IPS-18a (cell line): ENCODE measurements around the gene PCSK7.

Experiments used
- H3K27ac ChIP-seq: one replicate; pipeline ENCODE4 v1.5.1; 2013; ENCODE audit warnings: low read length
- H3K27me3 ChIP-seq: one replicate; pipeline ENCODE4 v1.6.1; 2013; ENCODE audit warnings: mild to moderate bottlenecking, low read length; ENCODE audit not compliant: control insufficient read depth, insufficient read depth
- H3K36me3 ChIP-seq: one replicate; pipeline ENCODE4 v1.6.1; 2013; ENCODE audit warnings: low read depth, low read length; ENCODE audit not compliant: control insufficient read depth
- H3K4me1 ChIP-seq: one replicate; pipeline ENCODE4 v1.6.1; 2013; ENCODE audit warnings: low read depth, low read length; ENCODE audit not compliant: control insufficient read depth
- H3K4me3 ChIP-seq: one replicate; pipeline ENCODE4 v1.5.1; 2013; ENCODE audit warnings: low read length
- H3K9ac ChIP-seq: one replicate; pipeline ENCODE4 v1.6.1; 2013; ENCODE audit warnings: mild to moderate bottlenecking, low read length, moderate library complexity
- H3K9me3 ChIP-seq: one replicate; pipeline ENCODE4 v1.6.1; 2013; ENCODE audit warnings: low read depth, low read length; ENCODE audit not compliant: control insufficient read depth

PCSK7 gene

DNA sequence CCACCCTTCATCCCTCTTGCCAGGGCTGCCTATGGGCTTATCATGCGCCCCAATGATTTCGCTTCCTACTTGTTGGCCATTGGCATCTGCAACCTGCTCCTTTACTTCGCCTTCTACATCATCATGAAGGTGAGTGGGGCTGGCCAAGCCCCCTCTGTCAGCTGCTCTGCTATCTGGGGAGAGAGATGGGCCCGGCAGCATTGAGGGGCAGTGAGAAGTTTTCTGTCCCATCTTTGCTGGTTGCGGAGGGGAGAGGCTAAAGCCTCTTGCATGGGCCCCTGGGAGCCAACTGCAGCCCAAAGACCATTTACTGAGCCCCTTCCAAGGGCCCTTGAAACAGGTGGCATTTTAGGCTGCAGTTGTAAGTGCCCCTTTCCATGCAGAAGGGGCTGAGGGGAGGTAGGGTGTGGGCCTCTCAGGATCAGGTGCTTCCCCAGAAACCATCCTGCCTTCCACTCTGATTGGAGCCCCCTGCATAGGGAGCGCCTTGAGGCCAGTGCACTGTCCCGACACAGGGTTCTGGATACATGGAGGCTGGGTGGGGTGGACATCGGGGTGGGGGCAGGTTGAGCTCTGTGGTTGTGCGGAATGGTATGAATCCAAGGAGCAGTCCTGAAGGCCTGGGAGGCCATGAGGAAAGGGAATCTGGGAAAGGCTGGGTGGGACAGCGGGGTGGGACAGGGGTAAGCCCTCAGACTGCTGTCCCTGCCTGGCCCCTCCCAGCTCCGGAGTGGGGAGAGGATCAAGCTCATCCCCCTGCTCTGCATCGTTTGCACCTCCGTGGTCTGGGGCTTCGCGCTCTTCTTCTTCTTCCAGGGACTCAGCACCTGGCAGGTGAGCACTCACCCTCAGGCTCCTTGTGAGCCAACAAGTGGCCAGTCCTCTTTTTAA, 38.5 kb downstream of the PCSK7 start:
- H3K27me3 ChIP-seq = no peaks in the 10 kb centered on the region
- H3K4me1 ChIP-seq = peaks cover 4% of the 10 kb centered on the region
- H3K9ac ChIP-seq = no peak overlapping the region
- no peak overlapping the region for H3K4me3 ChIP-seq
- no peak overlapping the region for H3K27ac ChIP-seq
- no peaks in the 10 kb centered on the region for H3K36me3 ChIP-seq
- H3K9me3 ChIP-seq = no peaks in the 10 kb centered on the region

DNA sequence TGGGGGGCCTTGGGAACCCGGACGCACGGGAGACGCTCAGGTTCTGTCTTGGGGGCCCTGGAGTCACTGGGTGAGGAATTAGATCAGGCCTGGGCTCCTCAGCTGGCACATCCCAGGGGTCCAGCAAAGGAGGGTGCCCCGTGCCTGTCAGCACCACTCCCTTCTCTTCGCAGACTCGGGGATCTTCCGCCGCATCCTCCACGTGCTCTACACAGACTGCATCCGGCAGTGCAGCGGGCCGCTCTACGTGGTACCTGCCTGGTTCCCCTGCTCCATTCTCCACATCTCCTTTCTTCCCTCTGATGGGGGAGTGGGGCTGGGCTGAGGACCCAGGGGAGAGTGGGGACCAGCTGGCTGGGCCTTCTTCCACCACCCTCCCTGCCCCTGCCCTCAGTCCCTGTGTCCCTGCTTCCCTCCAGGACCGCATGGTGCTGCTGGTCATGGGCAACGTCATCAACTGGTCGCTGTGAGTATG, 39.4 kb downstream of the PCSK7 start:
- Histone ChIP-seq H3K9ac (no peak overlapping the region), H3K4me1 (no peaks in the 10 kb centered on the region), H3K36me3 (no peaks in the 10 kb centered on the region), H3K27me3 (no peaks in the 10 kb centered on the region), H3K4me3 (no peak overlapping the region), H3K9me3 (no peaks in the 10 kb centered on the region), H3K27ac (no peak overlapping the region)

DNA sequence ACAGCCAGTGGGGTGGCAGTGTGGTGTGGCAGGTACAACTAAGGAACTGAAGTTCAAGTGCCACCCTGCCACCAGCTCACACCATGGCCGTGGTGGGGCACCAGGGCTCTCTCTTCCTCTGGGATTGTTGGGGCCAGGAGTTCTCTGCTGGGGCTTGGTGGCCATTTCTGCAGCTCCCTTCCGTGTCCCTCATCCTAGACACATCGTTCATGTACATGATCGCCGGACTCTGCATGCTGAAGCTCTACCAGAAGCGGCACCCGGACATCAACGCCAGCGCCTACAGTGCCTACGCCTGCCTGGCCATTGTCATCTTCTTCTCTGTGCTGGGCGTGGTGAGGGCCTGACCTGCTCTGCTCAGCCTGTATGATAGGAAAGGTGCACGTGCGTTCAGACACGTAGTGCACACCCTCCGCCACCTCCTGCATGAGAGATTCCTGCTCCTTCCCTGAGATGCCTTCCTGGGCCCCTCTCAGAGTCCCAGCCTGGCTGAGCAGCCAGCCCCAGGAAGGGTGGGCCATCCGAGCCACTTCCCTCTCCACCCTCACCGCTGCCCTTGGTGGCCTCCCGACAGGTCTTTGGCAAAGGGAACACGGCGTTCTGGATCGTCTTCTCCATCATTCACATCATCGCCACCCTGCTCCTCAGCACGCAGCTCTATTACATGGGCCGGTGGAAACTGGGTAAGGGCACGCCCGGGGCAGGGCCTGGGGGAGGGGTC, 40.0 kb downstream of the PCSK7 start:
- Histone ChIP-seq H3K27me3 (no peaks in the 10 kb centered on the region), H3K4me3 (no peak overlapping the region), H3K27ac (no peak overlapping the region), H3K9ac (no peak overlapping the region), H3K4me1 (no peaks in the 10 kb centered on the region), H3K9me3 (no peaks in the 10 kb centered on the region), H3K36me3 (no peaks in the 10 kb centered on the region)

DNA sequence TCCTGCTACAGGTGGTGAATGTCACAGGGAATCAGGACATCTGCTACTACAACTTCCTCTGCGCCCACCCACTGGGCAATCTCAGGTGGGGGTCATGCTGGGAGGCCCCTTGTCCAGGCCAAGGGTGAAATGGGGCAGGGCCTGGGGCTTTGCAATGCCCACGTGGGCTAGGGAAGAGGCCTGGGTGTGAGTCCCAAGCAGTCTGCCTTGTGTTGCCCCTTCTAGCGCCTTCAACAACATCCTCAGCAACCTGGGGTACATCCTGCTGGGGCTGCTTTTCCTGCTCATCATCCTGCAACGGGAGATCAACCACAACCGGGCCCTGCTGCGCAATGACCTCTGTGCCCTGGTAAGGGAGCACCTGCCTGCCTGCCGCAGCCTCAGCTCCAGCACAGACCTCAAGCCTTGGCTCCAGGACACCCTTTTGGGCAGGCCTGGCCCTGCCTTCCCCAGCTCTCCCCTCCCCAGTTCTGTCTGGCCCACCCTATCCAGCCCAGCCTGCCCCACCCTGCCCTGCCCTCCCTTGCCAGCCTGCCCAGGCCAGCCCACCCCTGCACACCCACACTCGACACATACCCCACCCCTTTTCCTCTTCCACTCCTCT, 41.8 kb downstream of the PCSK7 start:
- Histone ChIP-seq H3K4me1 (no peaks in the 10 kb centered on the region), H3K27me3 (no peaks in the 10 kb centered on the region), H3K36me3 (no peaks in the 10 kb centered on the region), H3K9me3 (no peaks in the 10 kb centered on the region), H3K27ac (no peak overlapping the region), H3K9ac (no peak overlapping the region), H3K4me3 (no peak overlapping the region)

DNA sequence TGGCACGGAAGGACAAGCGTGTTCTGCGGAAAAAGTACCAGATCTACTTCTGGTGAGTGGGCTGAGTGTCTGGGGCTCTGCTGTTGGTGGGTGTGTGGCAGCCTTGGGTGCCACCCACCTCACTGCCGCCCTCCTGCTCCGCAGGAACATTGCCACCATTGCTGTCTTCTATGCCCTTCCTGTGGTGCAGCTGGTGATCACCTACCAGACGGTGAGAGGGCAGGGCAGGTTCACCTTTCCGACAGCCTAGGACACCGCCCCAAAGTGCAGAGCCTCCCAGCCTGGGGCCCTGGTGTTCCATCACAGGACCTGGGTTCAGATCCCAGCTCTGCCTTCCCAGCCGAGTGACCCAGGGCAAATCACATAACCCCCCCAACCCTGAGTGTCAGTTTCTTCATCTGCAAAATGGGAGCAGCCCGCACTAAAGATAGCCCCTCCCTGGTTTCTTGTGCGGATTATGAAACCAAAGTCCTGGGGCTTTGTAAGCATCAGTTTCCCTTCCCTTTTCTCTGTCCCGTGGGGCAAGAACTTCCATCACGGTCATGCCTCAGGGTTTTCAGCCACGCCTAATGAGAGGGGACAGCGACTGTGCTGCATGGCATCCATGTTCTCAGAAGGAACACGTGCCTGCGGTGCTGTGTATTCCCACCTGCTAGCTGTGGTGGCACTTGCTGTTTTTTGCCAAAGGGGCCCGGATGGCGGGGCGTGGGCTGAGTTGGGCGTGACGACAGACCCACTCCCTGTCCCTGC, 42.5 kb downstream of the PCSK7 start:
- Histone ChIP-seq H3K4me1 (no peaks in the 10 kb centered on the region), H3K9me3 (no peaks in the 10 kb centered on the region), H3K27ac (no peak overlapping the region)

DNA sequence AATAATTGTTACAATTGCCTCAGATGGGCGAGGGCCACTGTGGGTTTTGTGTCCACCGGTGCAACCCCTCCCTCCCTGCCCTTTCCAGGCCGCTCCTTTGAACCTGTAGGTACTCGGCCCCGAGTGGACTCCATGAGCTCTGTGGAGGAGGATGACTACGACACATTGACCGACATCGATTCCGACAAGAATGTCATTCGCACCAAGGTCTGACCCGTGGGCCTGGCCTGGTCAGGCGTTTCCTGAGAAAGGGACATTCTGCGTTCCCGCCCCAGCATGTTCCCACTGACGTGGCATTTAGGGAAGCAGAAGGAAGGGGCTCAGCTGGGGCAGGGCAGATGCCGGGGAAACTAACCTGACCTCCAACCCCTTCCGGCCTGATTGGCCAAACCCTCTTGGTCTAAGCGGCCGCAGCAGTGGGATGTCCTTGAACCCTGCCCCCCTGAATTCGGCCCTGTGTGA, 43.2 kb downstream of the PCSK7 start:
- Histone ChIP-seq H3K4me3 (no peak overlapping the region), H3K36me3 (no peaks in the 10 kb centered on the region), H3K27me3 (no peaks in the 10 kb centered on the region), H3K4me1 (no peaks in the 10 kb centered on the region), H3K9ac (no peak overlapping the region), H3K9me3 (no peaks in the 10 kb centered on the region), H3K27ac (no peak overlapping the region)

More for the DNA sequence above, 42.5 kb downstream of the PCSK7 start:
- no peaks in the 10 kb centered on the region for H3K36me3 ChIP-seq
- no peak overlapping the region for H3K9ac ChIP-seq
- H3K27me3 ChIP-seq = no peaks in the 10 kb centered on the region
- no peak overlapping the region for H3K4me3 ChIP-seq

DNA sequence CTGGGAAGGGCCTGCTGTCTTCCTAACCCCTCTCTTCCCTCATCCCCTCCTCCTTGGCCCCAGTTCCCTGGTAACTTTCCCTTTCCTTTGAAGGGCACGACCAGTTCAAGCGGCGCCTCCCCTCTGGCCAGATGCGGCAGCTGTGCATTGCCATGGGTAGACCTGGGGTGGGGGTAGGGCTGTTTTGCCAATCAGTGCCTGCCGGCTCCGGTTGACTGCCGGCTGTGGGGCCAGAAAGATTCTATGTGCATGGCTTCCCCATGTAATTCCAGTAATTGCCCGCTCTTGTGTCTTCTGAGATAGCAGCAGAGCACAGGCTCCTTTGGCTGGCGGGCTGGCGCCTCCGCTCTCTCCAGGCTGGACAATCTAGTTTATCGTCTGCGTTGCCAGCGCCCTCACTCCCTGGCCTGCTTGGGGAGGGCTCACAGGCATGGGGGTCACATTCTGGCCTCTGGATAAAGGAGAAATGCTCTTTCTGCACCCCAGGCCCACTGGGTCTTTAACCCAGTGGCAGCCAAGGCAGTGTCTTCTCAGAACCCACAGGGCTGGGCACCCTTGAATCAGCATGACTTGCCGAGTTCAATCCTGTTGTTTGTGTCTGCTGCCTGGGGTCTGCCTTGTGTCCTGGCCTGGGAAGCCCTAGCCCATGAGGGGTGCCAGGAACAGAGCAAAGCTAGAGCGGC, 43.9 kb downstream of the PCSK7 start:
- Histone ChIP-seq H3K4me1 (no peaks in the 10 kb centered on the region), H3K27ac (no peak overlapping the region), H3K27me3 (no peaks in the 10 kb centered on the region), H3K36me3 (no peaks in the 10 kb centered on the region), H3K9me3 (no peaks in the 10 kb centered on the region), H3K4me3 (no peak overlapping the region), H3K9ac (no peak overlapping the region)

DNA sequence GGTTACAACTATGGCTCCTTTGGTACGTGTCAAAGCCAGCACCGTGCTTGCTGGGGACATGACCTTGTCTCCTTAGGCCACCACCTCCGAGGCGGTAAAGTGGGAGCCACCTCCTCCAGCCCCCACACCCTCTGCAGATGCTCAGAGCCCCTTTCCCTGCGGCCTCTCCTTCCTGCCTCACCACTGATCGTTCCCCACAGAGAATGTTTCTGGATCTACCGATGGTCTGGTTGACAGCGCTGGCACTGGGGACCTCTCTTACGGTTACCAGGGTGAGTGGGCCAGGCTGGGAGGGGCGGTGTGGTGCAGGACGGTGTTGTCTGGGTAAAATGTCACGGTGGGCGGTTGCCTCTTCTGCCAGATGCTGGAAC, 44.5 kb downstream of the PCSK7 start:
- H3K4me1 ChIP-seq = no peaks in the 10 kb centered on the region
- no peak overlapping the region for H3K9ac ChIP-seq
- H3K36me3 ChIP-seq = no peaks in the 10 kb centered on the region
- H3K27ac ChIP-seq = no peak overlapping the region
- H3K4me3 ChIP-seq = no peak overlapping the region
- no peaks in the 10 kb centered on the region for H3K9me3 ChIP-seq
- no peaks in the 10 kb centered on the region for H3K27me3 ChIP-seq

DNA sequence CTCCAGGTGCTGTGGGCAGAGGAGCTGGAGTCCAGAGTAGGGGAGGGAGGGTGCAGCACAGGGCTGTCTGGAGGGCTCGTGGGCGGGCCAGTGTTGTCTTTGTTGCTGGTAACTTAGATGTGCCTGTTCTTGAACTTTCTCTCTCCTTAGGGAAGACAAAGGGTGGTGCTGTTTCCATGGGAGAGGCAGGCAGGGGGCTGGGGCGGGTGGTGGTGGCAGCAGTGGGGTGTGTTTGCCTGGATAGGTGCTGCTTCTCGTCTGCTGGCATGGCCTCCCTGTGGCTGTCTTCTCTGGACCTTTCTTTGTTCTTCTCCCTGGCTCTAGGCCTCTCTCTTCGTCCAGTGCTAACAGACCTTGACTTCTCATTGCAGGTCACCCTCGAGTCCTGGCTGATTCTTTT, 44.9 kb downstream of the PCSK7 start:
- Histone ChIP-seq H3K27ac (no peak overlapping the region), H3K27me3 (no peaks in the 10 kb centered on the region), H3K9me3 (no peaks in the 10 kb centered on the region), H3K4me1 (no peaks in the 10 kb centered on the region), H3K36me3 (no peaks in the 10 kb centered on the region), H3K4me3 (no peak overlapping the region), H3K9ac (no peak overlapping the region)

DNA sequence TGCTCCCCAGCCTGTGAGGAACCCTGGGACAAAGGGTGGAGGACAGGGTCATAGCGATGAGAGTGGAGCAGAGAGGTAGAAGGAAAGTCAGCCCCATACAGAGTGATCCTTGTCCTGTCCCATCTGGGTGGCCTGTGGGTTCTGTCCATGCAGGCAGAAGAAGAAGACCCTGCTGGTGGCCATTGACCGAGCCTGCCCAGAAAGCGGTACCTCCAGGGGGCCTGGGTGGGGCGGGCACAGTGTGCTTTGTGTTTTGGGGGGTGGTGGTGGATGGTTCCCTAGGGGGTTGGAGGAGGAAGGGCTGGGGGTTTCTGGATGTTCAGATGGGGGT, 45.5 kb downstream of the PCSK7 start:
- no peak overlapping the region for H3K9ac ChIP-seq
- H3K4me3 ChIP-seq = no peak overlapping the region
- H3K27ac ChIP-seq = no peak overlapping the region
- no peaks in the 10 kb centered on the region for H3K36me3 ChIP-seq
- no peaks in the 10 kb centered on the region for H3K9me3 ChIP-seq
- no peaks in the 10 kb centered on the region for H3K27me3 ChIP-seq
- no peaks in the 10 kb centered on the region for H3K4me1 ChIP-seq
